ENCODE data around the gene CALML5.

The CALML5 gene

DNA sequence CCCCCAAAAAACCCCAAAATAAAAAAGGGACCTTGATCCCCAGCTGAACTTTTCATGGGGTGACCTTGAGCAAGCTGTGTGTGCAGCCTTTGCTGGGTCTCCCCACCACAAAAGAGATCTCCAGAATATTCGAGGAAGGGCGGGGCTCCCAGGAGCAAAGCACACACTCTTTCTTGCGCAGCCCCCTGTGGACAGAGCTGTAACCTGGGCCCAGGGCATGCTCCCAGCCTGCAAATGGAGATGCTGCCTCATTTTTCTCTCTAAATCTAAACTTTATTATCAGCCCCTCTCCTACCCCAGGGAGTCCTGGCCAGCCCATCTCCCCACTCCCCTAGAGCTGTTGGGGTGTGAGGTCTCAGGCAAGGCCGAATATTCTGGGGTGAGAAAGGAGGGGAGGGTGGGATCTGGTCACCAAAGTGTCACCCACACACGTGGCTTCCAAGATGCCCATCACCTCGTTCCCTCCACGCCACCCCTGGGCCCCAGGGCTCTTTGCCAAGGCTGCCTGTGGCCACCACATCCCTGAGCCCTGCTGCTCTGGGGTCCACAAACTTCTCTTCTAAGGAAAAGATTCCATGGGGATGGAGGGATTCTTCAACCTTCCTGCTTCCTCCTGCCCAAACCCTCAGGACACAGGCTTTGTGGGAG lies 23.7 kb upstream of the CALML5 start:
- Histone ChIP-seq H3K27ac (replicated peaks) (no peak overlapping the region), H3K4me3 (replicated peaks; ENCODE audit: insufficient read depth, low read length) (no peak overlapping the region), H3K27me3 (ENCODE audit: insufficient read depth, poor library complexity, severe bottlenecking) (no peaks in the 10 kb centered on the region)
- TF ChIP-seq POLR2AphosphoS5 (IDR thresholded peaks at IDR 0.05; ENCODE audit: low read depth) = no peak
- TF ChIP-seq, protein P1, sequence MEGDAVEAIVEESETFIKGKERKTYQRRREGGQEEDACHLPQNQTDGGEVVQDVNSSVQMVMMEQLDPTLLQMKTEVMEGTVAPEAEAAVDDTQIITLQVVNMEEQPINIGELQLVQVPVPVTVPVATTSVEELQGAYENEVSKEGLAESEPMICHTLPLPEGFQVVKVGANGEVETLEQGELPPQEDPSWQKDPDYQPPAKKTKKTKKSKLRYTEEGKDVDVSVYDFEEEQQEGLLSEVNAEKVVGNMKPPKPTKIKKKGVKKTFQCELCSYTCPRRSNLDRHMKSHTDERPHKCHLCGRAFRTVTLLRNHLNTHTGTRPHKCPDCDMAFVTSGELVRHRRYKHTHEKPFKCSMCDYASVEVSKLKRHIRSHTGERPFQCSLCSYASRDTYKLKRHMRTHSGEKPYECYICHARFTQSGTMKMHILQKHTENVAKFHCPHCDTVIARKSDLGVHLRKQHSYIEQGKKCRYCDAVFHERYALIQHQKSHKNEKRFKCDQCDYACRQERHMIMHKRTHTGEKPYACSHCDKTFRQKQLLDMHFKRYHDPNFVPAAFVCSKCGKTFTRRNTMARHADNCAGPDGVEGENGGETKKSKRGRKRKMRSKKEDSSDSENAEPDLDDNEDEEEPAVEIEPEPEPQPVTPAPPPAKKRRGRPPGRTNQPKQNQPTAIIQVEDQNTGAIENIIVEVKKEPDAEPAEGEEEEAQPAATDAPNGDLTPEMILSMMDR (IDR thresholded peaks at IDR 0.05; ENCODE audit: insufficient read depth, low read length) = no peak
- TF ChIP-seq GABPA (IDR thresholded peaks at IDR 0.05; ENCODE audit: low read depth) = no peak
- TF ChIP-seq REST (IDR thresholded peaks at IDR 0.05; ENCODE audit: insufficient replicate concordance, low read depth) = no peak
- TF ChIP-seq SPI1 (IDR thresholded peaks at IDR 0.05; ENCODE audit: borderline replicate concordance, low read depth) = no peak
- no peak for DNase-seq (ENCODE audit: low read depth in 1 of 2, low spot score in 1 of 2)

- Histone ChIP-seq H3K4me3 (replicated peaks; ENCODE audit: insufficient read depth, low read length) (no peak overlapping the region), H3K27ac (replicated peaks) (no peak overlapping the region), H3K27me3 (ENCODE audit: insufficient read depth, poor library complexity, severe bottlenecking) (no peaks in the 10 kb centered on the region)
- TF ChIP-seq POLR2AphosphoS5 (IDR thresholded peaks at IDR 0.05; ENCODE audit: low read depth) (no peak), REST (IDR thresholded peaks at IDR 0.05; ENCODE audit: insufficient replicate concordance, low read depth) (no peak), SPI1 (IDR thresholded peaks at IDR 0.05; ENCODE audit: borderline replicate concordance, low read depth) (no peak), GABPA (IDR thresholded peaks at IDR 0.05; ENCODE audit: low read depth) (no peak)
- TF ChIP-seq, protein P1 (IDR thresholded peaks at IDR 0.05; ENCODE audit: insufficient read depth, low read length) = no peak
- no peak for DNase-seq (ENCODE audit: low read depth in 1 of 2, low spot score in 1 of 2)
Measured at GRCh38 chr10:5519054-5519453, 19.7 kb upstream of the CALML5 start.

DNA sequence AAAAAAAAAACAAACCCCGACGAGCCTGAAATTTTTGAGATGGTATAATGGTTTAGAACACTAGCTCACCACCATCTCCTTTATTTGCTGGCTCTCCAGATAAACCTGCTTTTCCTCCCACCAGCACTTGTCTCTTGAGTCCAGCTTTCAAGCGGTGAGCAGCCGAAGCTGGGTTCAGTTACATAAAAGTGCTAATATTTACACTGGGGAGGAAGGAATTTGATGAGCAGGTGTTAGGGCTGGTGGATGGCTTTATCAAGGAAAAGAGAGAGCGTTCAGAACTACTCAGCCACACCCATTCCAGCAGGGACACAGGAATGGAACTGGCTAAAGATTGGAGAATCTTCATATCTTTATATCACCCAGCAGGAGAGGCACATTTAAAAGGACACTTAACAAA lies 18.8 kb upstream of the CALML5 start:
- no peak for TF ChIP-seq GABPA (IDR thresholded peaks at IDR 0.05; ENCODE audit: low read depth)
- TF ChIP-seq SPI1 (IDR thresholded peaks at IDR 0.05; ENCODE audit: borderline replicate concordance, low read depth) = no peak
- TF ChIP-seq POLR2AphosphoS5 (IDR thresholded peaks at IDR 0.05; ENCODE audit: low read depth) = no peak
- TF ChIP-seq, protein P1 (IDR thresholded peaks at IDR 0.05; ENCODE audit: insufficient read depth, low read length) = no peak
- TF ChIP-seq REST (IDR thresholded peaks at IDR 0.05; ENCODE audit: insufficient replicate concordance, low read depth) = no peak
- no peak for DNase-seq (ENCODE audit: low read depth in 1 of 2, low spot score in 1 of 2)
- H3K27ac ChIP-seq (replicated peaks) = no peak overlapping the region

More for the DNA sequence above, 18.8 kb upstream of the CALML5 start:
- Histone ChIP-seq H3K4me3 (replicated peaks; ENCODE audit: insufficient read depth, low read length) (no peak overlapping the region), H3K27me3 (ENCODE audit: insufficient read depth, poor library complexity, severe bottlenecking) (no peaks in the 10 kb centered on the region)
